ENCODE measurements around the gene SEC23IP.
"Not testable (repeated sequence)": the region's sequence is repeated elsewhere in the genome, so short reads cannot be mapped to it uniquely, and the experiment has no call there.

SEC23IP gene

DNA sequence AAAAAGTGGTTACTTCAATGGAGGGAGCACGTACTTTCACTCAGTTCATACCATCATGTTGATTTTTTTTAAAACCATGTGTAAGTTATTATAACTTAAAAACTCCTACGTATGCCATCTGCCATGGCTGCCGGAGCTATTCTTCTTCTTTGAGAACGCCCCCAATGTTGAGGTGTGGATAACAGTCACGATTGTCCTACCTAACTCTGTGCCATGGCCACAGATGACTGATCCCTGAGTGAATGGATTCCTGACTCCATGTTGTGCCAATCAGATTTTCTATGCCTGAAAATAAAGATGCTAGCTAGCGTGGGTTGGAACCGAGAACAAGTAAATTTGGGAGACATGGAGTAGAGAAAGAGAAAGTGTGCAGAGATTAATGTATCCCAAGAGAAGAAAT lies 25.2 kb upstream of the SEC23IP start:
- no peak overlapping the region for H3K27ac Mint-ChIP-seq

DNA sequence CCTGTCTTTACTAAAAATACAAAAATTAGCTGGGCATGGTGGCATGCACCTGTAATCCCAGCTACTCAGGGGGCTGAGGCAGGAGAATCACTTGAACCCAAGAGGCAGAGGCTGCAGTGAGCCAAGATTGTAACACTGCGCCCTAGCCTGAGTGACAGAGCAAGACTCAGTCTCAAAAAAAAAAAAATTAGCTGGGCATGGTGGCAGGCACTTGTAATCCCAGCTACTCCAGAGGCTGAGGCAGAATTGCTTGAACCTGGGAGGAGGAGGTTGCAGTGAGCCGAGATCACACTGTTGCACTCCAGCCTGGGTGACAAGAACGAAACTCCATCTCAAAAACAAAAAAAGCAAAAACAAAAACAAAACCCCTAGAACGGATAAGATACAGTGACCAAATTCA lies 23.1 kb upstream of the SEC23IP start:
- H3K27ac Mint-ChIP-seq; ATAC-seq (replicated peaks); H3K27me3 Mint-ChIP-seq; H3K9me3 Mint-ChIP-seq; H3K4me3 Mint-ChIP-seq; DNase-seq: not testable (repeated sequence)
- Mint-ChIP-seq H3K4me1 (peaks cover 21 to 48% of the 10 kb centered on the region in 2 donors), H3K36me3 (peaks cover 6 to 29% of the 10 kb centered on the region in 2 donors)

More for the DNA sequence above, 25.2 kb upstream of the SEC23IP start:
- H3K4me1 Mint-ChIP-seq = peaks cover 14 to 32% of the 10 kb centered on the region in 2 donors
- H3K27me3 Mint-ChIP-seq = no peaks in the 10 kb centered on the region
- ATAC-seq (replicated peaks) = no peak
- H3K4me3 Mint-ChIP-seq = no peak overlapping the region
- peaks cover 0 to 2% of the 10 kb centered on the region in 2 donors for H3K9me3 Mint-ChIP-seq
- DNase-seq = no peak
- peaks cover 12 to 37% of the 10 kb centered on the region in 2 donors for H3K36me3 Mint-ChIP-seq

GRCh38 chr10:119871881-119872609 lies 20.5 kb upstream of the SEC23IP start:
- Mint-ChIP-seq H3K4me1 (peaks cover 15 to 44% of the 10 kb centered on the region in 2 donors), H3K27ac (peak overlapping the region; percentile 47), H3K36me3 (peaks cover 0 to 12% of the 10 kb centered on the region in 2 donors), H3K4me3 (peak overlapping the region; percentile 90 to 94), H3K27me3 (no peaks in the 10 kb centered on the region), H3K9me3 (no peaks in the 10 kb centered on the region)
- DNase-seq (peak; percentile 51), ATAC-seq (replicated peaks) (peak; percentile 36 to 40)

GRCh38 chr10:119872610-119872859 lies 20.0 kb upstream of the SEC23IP start, which contains the start of gene MCMBP:
MCMBP (minus strand) TSS chr10:119872843; CDS start chr10:119872584, 259 bp downstream.
- DNase-seq (no peak), ATAC-seq (replicated peaks) (no peak)
- no peaks in the 10 kb centered on the region for H3K9me3 Mint-ChIP-seq
- H3K27ac Mint-ChIP-seq = peak within 1 kb of the TSS; percentile 97
- H3K4me3 Mint-ChIP-seq = peak within 1 kb of the TSS; percentile 90 to 94
- peaks cover 0 to 9% of the 10 kb centered on the region in 2 donors for H3K36me3 Mint-ChIP-seq
- no peaks in the 10 kb centered on the region for H3K27me3 Mint-ChIP-seq
- peaks cover 13 to 40% of the 10 kb centered on the region in 2 donors for H3K4me1 Mint-ChIP-seq

DNA sequence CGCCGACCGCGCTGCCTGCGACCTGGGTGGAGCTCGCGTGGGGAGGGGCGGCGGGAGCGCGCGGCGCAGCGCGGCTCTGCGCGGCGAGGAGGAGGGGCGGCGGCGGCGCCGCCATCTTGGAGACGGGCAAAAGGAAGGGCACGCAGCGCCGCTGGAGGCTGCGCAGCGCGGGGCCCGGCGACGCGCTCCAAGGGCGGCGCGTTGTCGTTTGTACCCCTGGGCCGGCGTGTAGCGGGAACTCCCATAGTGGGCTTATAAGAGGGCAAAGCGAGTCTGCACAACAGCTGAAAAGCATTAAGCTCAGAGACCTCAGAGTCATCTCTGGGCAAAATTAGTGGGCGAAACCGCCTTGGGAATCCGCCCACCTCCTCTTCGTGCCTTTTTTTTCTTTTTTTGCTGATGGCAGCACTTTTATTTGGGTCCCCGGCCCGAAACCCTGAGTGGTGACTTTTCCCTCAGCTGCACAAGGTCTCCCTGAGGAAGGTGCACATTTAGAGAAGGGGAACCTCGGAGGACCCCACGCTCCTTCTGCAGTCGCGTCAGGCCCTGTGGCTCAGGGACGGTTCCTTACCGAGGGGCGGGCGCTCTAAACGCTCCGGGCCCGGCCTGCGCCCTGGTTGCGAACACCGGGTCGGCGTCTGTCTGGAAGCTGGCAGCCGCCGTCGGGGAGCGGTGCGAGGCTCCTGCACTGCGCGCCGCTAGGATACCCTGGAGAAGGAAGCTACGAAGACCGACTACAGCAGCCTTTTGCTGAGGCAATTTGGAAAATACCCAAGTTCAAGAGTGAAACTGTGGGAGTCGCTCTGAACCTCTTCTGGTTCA lies 19.5 kb upstream of the SEC23IP start:
- H3K4me1 Mint-ChIP-seq = peaks cover 11 to 37% of the 10 kb centered on the region in 2 donors
- H3K9me3 Mint-ChIP-seq = no peaks in the 10 kb centered on the region
- no peaks in the 10 kb centered on the region for H3K27me3 Mint-ChIP-seq
- peak overlapping the region; percentile 97 for H3K27ac Mint-ChIP-seq
- peak overlapping the region; percentile 90 to 94 for H3K4me3 Mint-ChIP-seq
- ATAC-seq (replicated peaks) = peak; percentile 92 to 94
- DNase-seq = peak; percentile 85
- peaks cover 0 to 9% of the 10 kb centered on the region in 2 donors for H3K36me3 Mint-ChIP-seq

- DNase-seq (no peak), ATAC-seq (replicated peaks) (no peak)
- Mint-ChIP-seq H3K36me3 (no peaks in the 10 kb centered on the region), H3K4me1 (peaks cover 5 to 9% of the 10 kb centered on the region in 2 donors), H3K9me3 (no peaks in the 10 kb centered on the region), H3K27ac (no peak overlapping the region), H3K27me3 (no peaks in the 10 kb centered on the region), H3K4me3 (no peak overlapping the region)
Observed at GRCh38 chr10:119878524-119878923, 14.0 kb upstream of the SEC23IP start.

DNA sequence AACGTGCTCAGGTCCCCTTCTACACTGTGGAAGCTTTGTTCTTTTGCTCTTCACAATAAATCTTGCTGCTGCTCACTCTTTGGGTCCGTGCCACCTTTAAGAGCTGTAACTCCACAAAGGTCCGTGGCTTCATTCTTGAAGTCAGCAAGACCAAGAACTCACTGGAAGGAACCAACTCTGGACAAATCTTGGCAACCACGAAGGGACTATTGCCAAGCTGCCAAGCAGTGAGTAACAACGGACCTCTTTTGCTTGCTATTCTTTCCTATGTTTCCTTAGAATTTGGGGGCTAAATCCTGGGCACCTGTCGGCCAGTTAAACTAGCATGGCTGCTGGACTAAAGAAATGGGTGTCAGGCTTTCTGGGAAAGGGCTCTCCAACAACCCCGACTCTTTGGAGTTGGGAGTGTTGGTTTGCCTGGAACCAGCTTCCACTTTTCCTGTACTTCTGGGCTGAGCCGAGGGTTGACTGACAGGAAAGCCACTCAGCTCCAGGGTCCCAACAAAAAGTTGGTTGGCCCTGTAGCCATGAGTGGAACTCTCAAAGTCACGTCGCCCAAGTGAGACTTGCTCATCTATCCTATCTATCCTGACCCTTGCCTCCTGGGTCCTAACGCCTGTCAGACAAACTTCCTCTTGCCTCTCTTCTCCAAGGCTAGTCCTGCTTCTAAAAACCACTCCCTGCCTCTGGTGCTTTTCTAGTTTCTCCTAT lies 8.5 kb upstream of the SEC23IP start:
- not testable (repeated sequence) for H3K27me3 Mint-ChIP-seq; H3K36me3 Mint-ChIP-seq; ATAC-seq (replicated peaks); H3K9me3 Mint-ChIP-seq; H3K4me1 Mint-ChIP-seq; H3K4me3 Mint-ChIP-seq; H3K27ac Mint-ChIP-seq; DNase-seq

- H3K36me3 Mint-ChIP-seq; ATAC-seq (replicated peaks); H3K27me3 Mint-ChIP-seq; H3K4me1 Mint-ChIP-seq; DNase-seq; H3K9me3 Mint-ChIP-seq; H3K4me3 Mint-ChIP-seq; H3K27ac Mint-ChIP-seq: not testable (repeated sequence)
Observed at GRCh38 chr10:119886070-119886469, 6.5 kb upstream of the SEC23IP start.

GRCh38 chr10:119888715-119889114 lies 3.8 kb upstream of the SEC23IP start:
- ATAC-seq (replicated peaks); H3K27me3 Mint-ChIP-seq; H3K36me3 Mint-ChIP-seq; H3K4me3 Mint-ChIP-seq; H3K9me3 Mint-ChIP-seq; H3K27ac Mint-ChIP-seq; DNase-seq: not testable (repeated sequence)
- H3K4me1 Mint-ChIP-seq = peaks cover 7 to 15% of the 10 kb centered on the region in 2 donors

- H3K27me3 Mint-ChIP-seq; DNase-seq; H3K27ac Mint-ChIP-seq; H3K4me3 Mint-ChIP-seq; H3K9me3 Mint-ChIP-seq; H3K36me3 Mint-ChIP-seq; ATAC-seq (replicated peaks): not testable (repeated sequence)
- H3K4me1 Mint-ChIP-seq = peaks cover 10 to 20% of the 10 kb centered on the region in 2 donors
Observed at GRCh38 chr10:119889201-119889600, 3.3 kb upstream of the SEC23IP start.

- not testable (repeated sequence) for ATAC-seq (replicated peaks); H3K9me3 Mint-ChIP-seq; H3K4me3 Mint-ChIP-seq; DNase-seq; H3K27me3 Mint-ChIP-seq; H3K27ac Mint-ChIP-seq
- Mint-ChIP-seq H3K36me3 (peaks cover 0 to 14% of the 10 kb centered on the region in 2 donors), H3K4me1 (peaks cover 18 to 28% of the 10 kb centered on the region in 2 donors)
Observed at GRCh38 chr10:119890307-119890706, 2.2 kb upstream of the SEC23IP start.

- Mint-ChIP-seq H3K36me3 (peaks cover 4 to 28% of the 10 kb centered on the region in 2 donors), H3K4me1 (peaks cover 28 to 43% of the 10 kb centered on the region in 2 donors), H3K27ac (peak overlapping the region; percentile 97), H3K4me3 (peak overlapping the region; percentile 91 to 95)
- not testable (repeated sequence) for H3K27me3 Mint-ChIP-seq; ATAC-seq (replicated peaks); H3K9me3 Mint-ChIP-seq; DNase-seq
Observed at GRCh38 chr10:119891849-119892187, 712 bp upstream of the SEC23IP start.

GRCh38 chr10:119893074-119893473 lies 544 bp downstream of the SEC23IP start:
- ATAC-seq (replicated peaks) = no peak
- peak overlapping the region; percentile 97 for H3K27ac Mint-ChIP-seq
- H3K27me3 Mint-ChIP-seq = no peaks in the 10 kb centered on the region
- peaks cover 3% of the 10 kb centered on the region in 2 donors for H3K9me3 Mint-ChIP-seq
- H3K4me1 Mint-ChIP-seq = peaks cover 34 to 47% of the 10 kb centered on the region in 2 donors
- H3K36me3 Mint-ChIP-seq = peaks cover 7 to 33% of the 10 kb centered on the region in 2 donors
- H3K4me3 Mint-ChIP-seq = peak overlapping the region; percentile 91 to 95
- DNase-seq = no peak

DNA sequence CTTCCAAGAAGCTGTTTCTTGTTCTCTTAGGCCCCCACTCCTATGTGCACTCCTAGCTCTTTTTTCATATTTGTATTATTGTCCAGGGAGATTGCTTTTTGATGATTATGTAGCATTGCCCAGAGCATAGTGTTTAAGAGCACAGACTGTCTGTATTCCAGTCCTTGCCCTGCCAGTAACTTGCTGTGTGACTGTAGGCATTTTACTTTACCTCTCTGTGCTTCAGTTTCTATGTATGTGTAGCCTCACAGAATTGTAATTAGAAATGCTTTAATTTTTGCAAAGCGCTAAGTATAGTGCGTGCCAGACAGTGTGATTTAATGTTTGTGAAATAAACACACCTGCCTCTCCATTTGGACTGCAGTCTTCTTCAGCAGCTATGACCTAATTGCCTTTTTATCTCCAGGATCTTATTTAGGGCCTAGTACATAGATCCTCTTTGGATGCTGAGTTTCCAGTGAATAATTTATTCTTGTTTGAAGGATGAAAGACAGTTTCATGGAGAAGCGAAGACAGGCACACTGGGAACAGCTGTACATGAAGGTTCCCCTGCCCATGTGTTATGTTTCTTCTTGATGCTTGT lies 1.4 kb downstream of the SEC23IP start:
- ATAC-seq (replicated peaks) (no peak), DNase-seq (no peak)
- peak overlapping the region; percentile 91 to 95 for H3K4me3 Mint-ChIP-seq
- H3K27me3 Mint-ChIP-seq = no peaks in the 10 kb centered on the region
- peaks cover 12 to 41% of the 10 kb centered on the region in 2 donors for H3K36me3 Mint-ChIP-seq
- peaks cover 3% of the 10 kb centered on the region in 2 donors for H3K9me3 Mint-ChIP-seq
- peak overlapping the region; percentile 53 for H3K27ac Mint-ChIP-seq
- H3K4me1 Mint-ChIP-seq = peaks cover 37 to 49% of the 10 kb centered on the region in 2 donors

Data from stimulated activated naive B cell treated with anti-CD40 and anti-IgM and Interleukin-4, amounts not matched to agents 10 μg/mL and 1 μg/mL and 100 μg/mL, for 72 hours (primary cell).